Nephron progenitor cell (in vitro differentiated cells): ENCODE data around the gene KRTAP20-2.

Experiments used
- DNase-seq: peaks from one replicate; pipeline ENCODE4 v3.0.0; 2021
- H3K27ac Mint-ChIP-seq: 2 replicates; pipeline ENCODE4 v1.8.0; 2021; ENCODE audit warnings: mild to moderate bottlenecking, moderate library complexity, mixed read lengths
- H3K27me3 Mint-ChIP-seq: 2 replicates; pipeline ENCODE4 v1.8.0; 2021; ENCODE audit warnings: mild to moderate bottlenecking, low read depth, mixed read lengths; ENCODE audit not compliant: poor library complexity
- H3K36me3 Mint-ChIP-seq: 2 replicates; pipeline ENCODE4 v1.8.0; 2021; ENCODE audit warnings: low read depth, mixed read lengths
- H3K4me1 Mint-ChIP-seq: 2 replicates; pipeline ENCODE4 v1.8.0; 2021; ENCODE audit warnings: mixed read lengths
- H3K4me3 Mint-ChIP-seq: 2 replicates; pipeline ENCODE4 v1.8.0; 2021; ENCODE audit warnings: mild to moderate bottlenecking, moderate library complexity, mixed read lengths
- H3K9me3 Mint-ChIP-seq: 2 replicates; pipeline ENCODE4 v1.8.0; 2021; ENCODE audit warnings: mild to moderate bottlenecking, moderate library complexity, mixed read lengths
- CTCF ChIP-seq: fragments of 200-600 bp; sonication (generic); IDR thresholded peaks from 2 replicates; pipeline ENCODE4 v1.5.0; 2021; ENCODE audit warnings: antibody characterized with exemption

The KRTAP20-2 gene

GRCh38 chr21:30680586-30680985, 45.6 kb downstream of the KRTAP20-2 start:
- Mint-ChIP-seq H3K27ac (no peak overlapping the region), H3K36me3 (no peaks in the 10 kb centered on the region), H3K9me3 (peaks cover 27% of the 10 kb centered on the region), H3K4me1 (peaks cover 8% of the 10 kb centered on the region), H3K4me3 (no peak overlapping the region), H3K27me3 (peaks cover 4% of the 10 kb centered on the region)
- DNase-seq: no peak
- no peak for TF ChIP-seq CTCF

GRCh38 chr21:30684506-30684905, 49.5 kb downstream of the KRTAP20-2 start:
- DNase-seq: no peak
- H3K27ac Mint-ChIP-seq: peak overlapping the region; percentile 40
- H3K4me1 Mint-ChIP-seq: peaks cover 15% of the 10 kb centered on the region
- H3K4me3 Mint-ChIP-seq: no peak overlapping the region
- H3K27me3 Mint-ChIP-seq: peaks cover 7% of the 10 kb centered on the region
- no peak for TF ChIP-seq CTCF
- H3K36me3 Mint-ChIP-seq: no peaks in the 10 kb centered on the region
- H3K9me3 Mint-ChIP-seq: peaks cover 11% of the 10 kb centered on the region
